Skeletal muscle tissue (tissue), 4 donors: ENCODE results near the gene SNX32. TPM values are rescaled to one million over a fixed set of nuclear protein-coding genes. Genes with fewer than 3 reads are reported as not detected.

Source experiments
- H3K27ac ChIP-seq: one replicate; pipeline ENCODE4 v1.7.0; 2013; ENCODE audit warnings: mild to moderate bottlenecking, low read depth, low read length, inconsistent platforms
- H3K27me3 ChIP-seq, 3 donors: one replicate each; pipeline ENCODE4 v1.7.0; 2013; ENCODE audit warnings: low read length in 3 of 3; ENCODE audit not compliant: control insufficient read depth in 3 of 3, insufficient read depth in 3 of 3
- H3K36me3 ChIP-seq, 3 donors: one replicate each; pipeline ENCODE4 v1.7.0; 2013; ENCODE audit warnings: low read length in 3 of 3; ENCODE audit not compliant: control insufficient read depth in 3 of 3, insufficient read depth in 3 of 3
- H3K4me1 ChIP-seq, 3 donors: one replicate each; pipeline ENCODE4 v1.7.0; 2013; ENCODE audit warnings: low read length in 3 of 3, mild to moderate bottlenecking in 3 of 3; ENCODE audit not compliant: control insufficient read depth in 3 of 3, insufficient read depth in 3 of 3
- H3K4me3 ChIP-seq, 3 donors: one replicate each; pipeline ENCODE4 v1.7.0; 2013; ENCODE audit warnings: low read length in 3 of 3
- H3K9ac ChIP-seq, 3 donors: one replicate each; pipeline ENCODE4 v1.7.0; 2013; ENCODE audit warnings: low read length in 3 of 3, mild to moderate bottlenecking in 3 of 3, moderate library complexity in 2 of 3, low read depth in 1 of 3
- H3K9me3 ChIP-seq, 3 donors: one replicate each; pipeline ENCODE4 v1.7.0; 2013; ENCODE audit warnings: low read length in 3 of 3; ENCODE audit not compliant: control insufficient read depth in 3 of 3
- total RNA-seq: library from RNA; depleted of rRNA; stranded (reverse); fragments of >200 nt; gene quantifications from one replicate; pipeline ENCODE4 v1.2.3, GENCODE V29; 2014
- donor health status: Osteomylitis.

Gene SNX32
- total RNA-seq, 1 donor from 2014 or later, result under 0.01 TPM

DNA sequence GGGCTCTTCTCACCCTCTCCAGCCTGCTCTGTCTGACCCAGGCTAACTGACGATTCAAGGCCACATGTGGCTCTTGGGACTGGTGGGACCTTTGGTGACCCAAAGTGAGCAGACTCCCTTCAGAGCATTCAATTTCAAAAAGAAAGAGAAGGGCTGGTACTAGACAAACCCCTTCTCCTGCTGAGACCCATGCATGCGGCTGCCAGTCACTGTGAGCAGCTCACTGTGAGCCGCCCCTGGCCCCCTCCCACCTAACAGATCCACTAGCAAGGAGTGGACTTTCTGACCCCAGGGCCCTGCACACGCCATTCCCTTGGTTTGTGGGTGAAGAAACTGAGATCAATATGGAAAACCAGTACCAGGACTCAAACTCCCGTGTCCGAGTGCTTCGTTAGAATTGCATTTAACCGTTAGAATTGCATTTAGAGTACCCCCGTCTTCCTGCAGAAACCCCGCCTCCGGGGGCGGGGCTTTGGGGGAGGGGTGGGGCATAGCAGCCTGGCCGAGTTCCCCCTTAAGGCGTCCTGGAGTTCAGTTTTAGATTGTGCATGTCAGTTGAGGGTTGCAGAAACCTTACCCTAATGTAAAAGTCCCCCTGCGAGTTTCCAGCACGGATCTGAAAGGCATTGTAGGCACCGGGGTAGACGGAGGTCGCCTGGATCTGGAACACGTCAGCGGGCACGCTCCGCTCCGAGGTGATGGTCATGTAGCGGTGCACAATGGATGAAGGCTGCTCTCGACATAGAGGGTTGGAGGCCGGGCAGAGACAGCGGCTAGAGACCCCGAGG lies 33.7 kb downstream of the SNX32 start:
- Histone ChIP-seq H3K4me3 (no peak overlapping the region), H3K27ac (no peak overlapping the region), H3K9me3 (no peaks in the 10 kb centered on the region), H3K36me3 (peaks cover 38 to 55% (median 53%) of the 10 kb centered on the region in 3 donors), H3K9ac (no peak overlapping the region), H3K27me3 (peaks cover 0 to 3% (median 0%) of the 10 kb centered on the region in 3 donors), H3K4me1 (peaks cover 16 to 24% (median 21%) of the 10 kb centered on the region in 3 donors)

DNA sequence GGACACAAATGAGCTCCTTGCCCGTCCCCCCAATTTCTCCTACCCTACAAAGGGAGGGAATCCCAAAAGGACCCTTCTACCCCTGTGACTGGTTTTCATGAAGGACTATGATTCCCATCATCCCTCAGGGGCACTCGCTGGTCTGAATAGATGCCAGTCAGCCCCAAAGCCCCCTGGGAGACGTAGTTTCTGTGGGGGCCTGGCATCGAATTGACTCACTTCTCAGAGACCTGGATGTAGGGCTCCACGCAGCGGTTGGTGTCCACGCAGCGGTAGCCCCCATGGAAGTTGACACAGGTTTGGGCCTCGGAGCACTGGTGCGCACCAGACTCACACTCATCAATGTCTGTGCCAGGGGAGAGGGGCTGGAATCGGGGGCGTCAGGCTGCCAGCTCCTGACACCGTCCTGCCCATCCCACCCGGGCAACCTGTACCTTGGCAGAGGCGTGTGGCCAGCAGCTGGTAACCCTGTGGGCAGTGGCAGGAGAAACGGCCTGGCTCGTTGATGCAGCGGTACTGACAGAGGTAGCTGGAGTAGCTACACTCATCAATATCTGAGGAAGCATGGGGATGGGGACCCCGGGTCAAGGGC lies 34.4 kb downstream of the SNX32 start:
- Histone ChIP-seq H3K27me3 (peaks cover 0 to 6% (median 0%) of the 10 kb centered on the region in 3 donors), H3K9ac (no peak overlapping the region), H3K4me3 (no peak overlapping the region), H3K27ac (no peak overlapping the region), H3K36me3 (peaks cover 32 to 48% (median 46%) of the 10 kb centered on the region in 3 donors), H3K9me3 (no peaks in the 10 kb centered on the region), H3K4me1 (peaks cover 19 to 24% (median 24%) of the 10 kb centered on the region in 3 donors)

DNA sequence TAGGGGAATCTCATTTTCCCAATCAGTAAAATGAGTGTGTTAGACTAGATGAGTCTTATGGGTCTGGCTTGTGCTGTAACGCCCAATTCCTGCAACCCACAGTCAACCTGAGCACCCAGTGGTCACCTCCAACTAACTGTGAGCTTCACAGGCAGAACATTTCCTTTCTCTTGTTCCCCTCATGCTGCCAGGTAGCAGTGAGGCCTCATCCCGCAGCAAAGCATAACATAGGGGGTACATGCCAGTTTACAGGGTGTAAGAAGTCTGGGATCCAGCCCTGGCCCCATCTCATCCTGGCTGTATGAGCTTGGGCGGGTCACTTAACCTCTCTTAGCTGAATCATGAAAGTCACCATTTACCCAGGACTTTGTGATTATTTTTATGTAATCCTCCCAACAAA lies 35.1 kb downstream of the SNX32 start:
- peaks cover 0 to 7% (median 0%) of the 10 kb centered on the region in 3 donors for H3K27me3 ChIP-seq
- peaks cover 24 to 31% (median 27%) of the 10 kb centered on the region in 3 donors for H3K4me1 ChIP-seq
- no peak overlapping the region for H3K27ac ChIP-seq
- no peak overlapping the region for H3K4me3 ChIP-seq
- H3K9ac ChIP-seq, result no peak overlapping the region
- no peaks in the 10 kb centered on the region for H3K9me3 ChIP-seq
- peaks cover 25 to 40% (median 39%) of the 10 kb centered on the region in 3 donors for H3K36me3 ChIP-seq

DNA sequence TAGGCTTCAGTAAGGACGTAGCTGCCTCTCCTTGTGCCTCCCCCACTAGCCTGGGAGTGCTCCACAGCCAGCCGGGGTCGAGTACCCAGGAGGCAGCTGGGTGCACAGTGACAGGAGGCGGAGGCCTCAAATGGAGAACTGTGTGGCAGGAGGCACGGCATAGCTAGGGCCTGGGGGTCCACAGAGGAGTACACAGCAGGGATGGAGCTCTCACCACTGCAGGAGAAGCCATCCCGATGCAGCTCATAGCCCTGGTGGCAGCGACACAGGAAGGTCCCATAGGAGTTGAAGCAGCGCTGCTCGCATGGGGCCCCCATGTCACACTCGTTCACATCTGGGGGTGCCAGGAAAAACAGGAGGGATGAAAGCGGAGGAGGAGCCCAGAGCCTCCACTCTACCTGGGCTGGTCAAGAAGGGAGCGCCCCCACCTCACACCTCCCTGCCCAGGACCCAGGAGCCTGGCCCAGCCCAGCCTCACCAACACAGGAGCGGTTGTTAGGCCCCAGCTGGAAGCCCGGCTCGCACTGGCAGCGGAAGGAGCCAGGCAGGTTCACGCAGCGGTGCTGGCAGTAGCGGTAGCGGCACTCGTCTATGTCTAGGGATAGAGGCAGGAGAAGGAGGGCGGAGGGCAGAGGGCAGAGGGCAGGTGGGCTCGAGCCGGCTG lies 36.0 kb downstream of the SNX32 start:
- peaks cover 16 to 32% (median 31%) of the 10 kb centered on the region in 3 donors for H3K36me3 ChIP-seq
- peaks cover 0 to 7% (median 0%) of the 10 kb centered on the region in 3 donors for H3K27me3 ChIP-seq
- H3K4me3 ChIP-seq, result no peak overlapping the region
- no peaks in the 10 kb centered on the region for H3K9me3 ChIP-seq
- H3K9ac ChIP-seq, result no peak overlapping the region
- peaks cover 24 to 32% (median 27%) of the 10 kb centered on the region in 3 donors for H3K4me1 ChIP-seq
- no peak overlapping the region for H3K27ac ChIP-seq

DNA sequence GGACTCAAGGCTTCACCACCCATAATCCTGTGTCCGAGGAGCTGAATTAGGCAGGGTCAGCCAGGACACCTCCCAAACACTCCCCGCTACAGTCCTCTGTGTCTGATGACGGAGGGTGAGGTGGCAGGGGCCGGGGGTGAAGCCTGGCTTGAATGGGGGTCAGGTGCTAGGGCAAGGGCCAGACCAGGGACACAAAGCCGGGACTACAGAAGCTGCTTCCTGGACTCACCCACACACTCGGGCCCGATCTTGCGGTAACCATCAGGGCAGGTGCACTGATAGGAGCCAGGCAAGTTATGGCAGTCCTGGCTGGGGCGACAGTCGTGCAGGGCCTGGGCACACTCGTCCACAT lies 36.5 kb downstream of the SNX32 start:
- H3K9me3 ChIP-seq, result no peaks in the 10 kb centered on the region
- peaks cover 0 to 7% (median 0%) of the 10 kb centered on the region in 3 donors for H3K27me3 ChIP-seq
- no peak overlapping the region for H3K27ac ChIP-seq
- no peak overlapping the region for H3K4me3 ChIP-seq
- no peak overlapping the region for H3K9ac ChIP-seq
- peaks cover 24 to 32% (median 27%) of the 10 kb centered on the region in 3 donors for H3K4me1 ChIP-seq
- peaks cover 11 to 27% (median 26%) of the 10 kb centered on the region in 3 donors for H3K36me3 ChIP-seq

DNA sequence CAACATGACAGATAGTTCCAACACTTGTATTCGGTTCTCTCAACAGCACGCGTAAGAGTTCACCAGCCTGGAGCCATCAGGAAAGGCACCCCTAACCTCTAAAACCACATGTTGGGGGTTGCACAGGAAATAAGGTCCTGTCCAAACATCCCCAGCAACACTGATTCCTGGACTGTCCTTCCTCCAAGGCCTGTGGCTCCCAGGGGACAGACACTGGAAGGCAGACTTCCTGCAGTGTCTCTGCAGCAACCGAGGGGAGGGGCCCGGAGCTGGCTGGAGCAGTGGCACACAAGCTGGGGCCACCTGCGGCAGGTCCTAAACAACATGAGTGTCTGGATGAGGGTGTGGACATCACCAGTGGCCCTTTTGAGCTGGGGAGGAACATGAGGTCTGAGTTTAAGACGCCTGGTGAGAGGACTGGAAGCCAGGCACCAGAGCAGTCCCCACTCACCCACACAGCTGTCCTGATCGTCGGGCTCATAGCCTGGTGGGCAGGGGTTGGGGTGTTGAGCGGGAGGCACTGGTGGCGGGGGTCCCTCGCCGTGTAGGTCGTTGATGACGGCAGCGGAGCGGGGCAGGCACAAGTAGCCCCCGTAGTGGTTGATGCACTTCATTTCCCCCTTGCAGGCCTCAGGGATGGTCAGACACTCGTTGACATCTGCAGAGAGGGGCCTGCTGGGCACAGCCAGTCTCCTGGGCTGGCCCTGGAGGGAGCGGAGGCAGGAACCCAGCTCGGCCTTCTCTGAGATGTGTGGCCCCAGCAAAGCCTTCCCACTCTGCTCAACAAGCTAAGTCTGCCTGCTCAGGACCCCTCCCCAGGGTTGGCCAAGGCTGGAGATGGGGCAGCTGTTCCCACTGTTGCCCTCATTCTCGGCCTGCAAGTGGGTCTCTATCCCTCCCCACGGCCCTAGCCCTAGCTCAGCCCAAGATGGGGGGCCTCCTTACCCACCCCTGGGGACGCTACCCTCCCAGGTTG lies 37.2 kb downstream of the SNX32 start:
- Histone ChIP-seq H3K9ac (peak overlapping the region; percentile 6 to 79 (median 77)), H3K4me3 (peak overlapping the region; percentile 29 to 62 (median 56)), H3K27me3 (peaks cover 0 to 7% (median 0%) of the 10 kb centered on the region in 3 donors), H3K27ac (peak overlapping the region; percentile 74), H3K36me3 (peaks cover 6 to 20% (median 18%) of the 10 kb centered on the region in 3 donors), H3K4me1 (peaks cover 24 to 32% (median 27%) of the 10 kb centered on the region in 3 donors), H3K9me3 (no peaks in the 10 kb centered on the region)

DNA sequence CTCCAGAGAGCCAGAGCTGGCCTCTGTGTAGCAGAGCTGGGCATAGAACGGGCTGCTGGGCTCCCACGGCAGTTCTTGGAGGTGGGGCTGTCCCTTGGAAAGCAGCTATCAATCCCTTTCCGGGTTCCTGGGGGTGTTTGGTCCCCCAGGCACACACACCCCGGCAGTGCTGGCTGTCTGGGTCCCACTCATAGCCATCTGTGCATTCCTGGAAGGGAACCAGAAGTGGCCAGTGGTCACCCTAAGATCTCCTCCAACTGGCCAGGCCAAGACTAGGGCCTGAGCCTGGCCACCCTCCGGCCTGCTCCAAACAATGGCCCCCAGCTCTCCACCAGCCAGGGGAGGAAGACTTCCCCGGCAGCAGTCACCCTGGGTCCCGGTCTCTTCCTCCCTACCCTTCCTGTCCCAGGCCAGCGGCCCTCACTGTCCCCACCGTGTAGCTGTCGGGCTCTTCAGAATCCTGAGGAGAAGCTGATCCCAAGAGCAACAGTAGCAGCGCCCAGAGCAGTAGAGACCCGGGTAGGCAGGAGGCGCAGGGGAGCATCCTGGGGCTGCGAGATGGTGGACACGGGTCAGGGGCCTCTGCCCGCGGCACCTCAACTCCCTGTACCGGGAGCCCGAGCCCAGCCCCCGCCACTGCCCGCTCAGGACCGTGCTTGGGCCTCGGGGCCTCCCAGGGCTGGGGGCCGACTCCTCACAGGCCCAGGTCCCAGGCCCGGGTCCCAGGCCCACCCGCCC lies 38.2 kb downstream of the SNX32 start:
- H3K27me3 ChIP-seq, result peaks cover 0 to 7% (median 0%) of the 10 kb centered on the region in 3 donors
- H3K27ac ChIP-seq, result peak overlapping the region; percentile 74
- H3K4me3 ChIP-seq, result peak overlapping the region; percentile 56 to 67 (median 62)
- H3K36me3 ChIP-seq, result peaks cover 4 to 13% (median 13%) of the 10 kb centered on the region in 3 donors
- no peaks in the 10 kb centered on the region for H3K9me3 ChIP-seq
- H3K9ac ChIP-seq, result peak overlapping the region; percentile 65 to 79 (median 77)
- peaks cover 24 to 32% (median 27%) of the 10 kb centered on the region in 3 donors for H3K4me1 ChIP-seq

DNA sequence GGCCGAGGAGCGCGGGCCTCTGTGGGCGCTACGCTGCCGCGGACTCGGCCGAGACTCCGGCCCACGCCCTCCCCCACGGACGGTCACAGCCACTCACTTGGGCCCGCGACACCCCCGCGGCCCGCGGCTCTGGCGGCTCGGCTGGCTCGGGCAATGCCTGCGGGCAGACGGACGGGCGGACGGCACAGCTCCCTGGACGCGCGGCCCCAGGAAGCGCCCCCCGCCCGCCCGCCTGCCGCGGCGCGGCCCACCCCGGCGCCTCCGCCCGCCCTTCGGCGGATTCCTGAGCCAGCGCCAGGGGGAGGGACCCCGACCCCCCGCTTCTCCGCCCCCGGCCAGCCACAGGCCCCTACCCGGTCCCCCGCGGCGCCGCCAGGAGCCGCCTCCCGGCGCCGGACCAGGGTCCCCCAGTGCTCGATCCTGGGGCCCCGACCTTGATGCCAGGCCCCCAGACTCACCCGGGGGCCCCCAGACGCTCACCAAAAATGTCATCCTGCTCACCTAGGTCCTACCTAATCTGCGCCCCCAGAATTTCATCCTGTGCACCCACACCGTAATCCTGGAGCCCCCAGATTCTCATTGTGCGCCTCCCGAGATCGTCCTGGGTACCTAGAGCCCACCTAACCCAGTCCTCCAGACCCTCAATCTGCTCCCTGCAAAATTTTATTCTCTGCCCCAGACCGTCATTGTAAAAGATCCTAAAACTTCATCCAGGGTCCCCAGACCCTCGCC lies 39.0 kb downstream of the SNX32 start, which contains the start of gene EFEMP2:
TSS of gene EFEMP2 (minus strand) at position 215 of the 732 bp plus-strand sequence. CDS start 446 bp downstream, outside the sequence.
- peaks cover 24 to 32% (median 27%) of the 10 kb centered on the region in 3 donors for H3K4me1 ChIP-seq
- peak within 1 kb of the TSS; percentile 69 to 80 (median 79) for H3K4me3 ChIP-seq
- no peaks in the 10 kb centered on the region for H3K9me3 ChIP-seq
- H3K36me3 ChIP-seq, result peaks cover 3 to 12% (median 10%) of the 10 kb centered on the region in 3 donors
- H3K27ac ChIP-seq, result peak within 1 kb of the TSS; percentile 74
- peaks cover 0 to 7% (median 0%) of the 10 kb centered on the region in 3 donors for H3K27me3 ChIP-seq
- peak within 1 kb of the TSS; percentile 77 to 83 (median 81) for H3K9ac ChIP-seq
